ENCODE measurements around the gene CADM2. TPM values are rescaled to one million over a fixed set of nuclear protein-coding genes. Genes with fewer than 3 reads are reported as not detected.

Gene CADM2
- total RNA-seq, 1 experiment from 2014 or later: 3.7 TPM

GRCh38 chr3:84998545-84998944, 39.8 kb downstream of the CADM2 start:
- TF ChIP-seq EZH2 (IDR thresholded peaks at IDR 0.05; ENCODE audit: borderline replicate concordance, low read depth, low read length, poor library complexity, severe bottlenecking): no peak
- no peak for TF ChIP-seq CTCF (conservative IDR thresholded peaks at IDR 0.05; ENCODE audit: low read depth, low read length)
- POLR2A ChIA-PET (ENCODE audit: low non-redundant PET): no interaction called here
- CTCF ChIA-PET: no interaction called here
- Histone ChIP-seq H3K4me1 (ENCODE audit: insufficient read depth, low read length, poor library complexity, severe bottlenecking) (no peaks in the 10 kb centered on the region), H3K4me3 (ENCODE audit: low read depth, low read length, poor library complexity, severe bottlenecking) (no peak overlapping the region), H3K27me3 (replicated peaks; ENCODE audit: insufficient read depth, low read depth, low read length, poor library complexity) (no peaks in the 10 kb centered on the region), H3K9me3 (ENCODE audit: low read depth, low read length, poor library complexity, severe bottlenecking) (no peaks in the 10 kb centered on the region), H3K27ac (ENCODE audit: low read depth, low read length, poor library complexity, severe bottlenecking) (no peak overlapping the region), H3K36me3 (ENCODE audit: insufficient read depth, low read length, poor library complexity, severe bottlenecking) (no peaks in the 10 kb centered on the region)
- intact Hi-C loops (cut with micrococcal nuclease; ENCODE audit: unreplicated experiment): no loop called here
- no peak for DNase-seq (ENCODE audit: low spot score)
- no TSS peak for BruUV-seq (replicated peaks)

- Histone ChIP-seq H3K4me1 (ENCODE audit: insufficient read depth, low read length, poor library complexity, severe bottlenecking) (no peaks in the 10 kb centered on the region), H3K36me3 (ENCODE audit: insufficient read depth, low read length, poor library complexity, severe bottlenecking) (no peaks in the 10 kb centered on the region), H3K27ac (ENCODE audit: low read depth, low read length, poor library complexity, severe bottlenecking) (no peak overlapping the region), H3K9me3 (ENCODE audit: low read depth, low read length, poor library complexity, severe bottlenecking) (no peaks in the 10 kb centered on the region), H3K27me3 (replicated peaks; ENCODE audit: insufficient read depth, low read depth, low read length, poor library complexity) (no peaks in the 10 kb centered on the region), H3K4me3 (ENCODE audit: low read depth, low read length, poor library complexity, severe bottlenecking) (no peak overlapping the region)
- no peak for DNase-seq (ENCODE audit: low spot score)
- ChIA-PET CTCF (no interaction called here), POLR2A (ENCODE audit: low non-redundant PET) (no interaction called here)
- BruUV-seq (replicated peaks): no TSS peak
- TF ChIP-seq CTCF (conservative IDR thresholded peaks at IDR 0.05; ENCODE audit: low read depth, low read length): no peak
- TF ChIP-seq EZH2 (IDR thresholded peaks at IDR 0.05; ENCODE audit: borderline replicate concordance, low read depth, low read length, poor library complexity, severe bottlenecking): no peak
- intact Hi-C loops (cut with micrococcal nuclease; ENCODE audit: unreplicated experiment): no loop called here
Observed at GRCh38 chr3:85003479-85003878, 44.7 kb downstream of the CADM2 start.

- CTCF ChIA-PET: no interaction called here
- TF ChIP-seq EZH2 (IDR thresholded peaks at IDR 0.05; ENCODE audit: borderline replicate concordance, low read depth, low read length, poor library complexity, severe bottlenecking): no peak
- no peak for TF ChIP-seq CTCF (conservative IDR thresholded peaks at IDR 0.05; ENCODE audit: low read depth, low read length)
- Histone ChIP-seq H3K4me1 (ENCODE audit: insufficient read depth, low read length, poor library complexity, severe bottlenecking) (no peaks in the 10 kb centered on the region), H3K27me3 (replicated peaks; ENCODE audit: insufficient read depth, low read depth, low read length, poor library complexity) (no peaks in the 10 kb centered on the region), H3K27ac (ENCODE audit: low read depth, low read length, poor library complexity, severe bottlenecking) (no peak overlapping the region), H3K4me3 (ENCODE audit: low read depth, low read length, poor library complexity, severe bottlenecking) (no peak overlapping the region), H3K9me3 (ENCODE audit: low read depth, low read length, poor library complexity, severe bottlenecking) (no peaks in the 10 kb centered on the region), H3K36me3 (ENCODE audit: insufficient read depth, low read length, poor library complexity, severe bottlenecking) (no peaks in the 10 kb centered on the region)
- no peak for DNase-seq (ENCODE audit: low spot score)
- BruUV-seq (replicated peaks): no TSS peak
- intact Hi-C loops (cut with micrococcal nuclease; ENCODE audit: unreplicated experiment): no loop called here
- POLR2A ChIA-PET (ENCODE audit: low non-redundant PET): no interaction called here
Observed at GRCh38 chr3:85004147-85004546, 45.4 kb downstream of the CADM2 start.

All from A673 (cell line).